Stimulated activated memory B cell treated with anti-CD40 and anti-IgM and Interleukin-4, amounts not matched to agents 10 μg/mL and 1 μg/mL and 100 μg/mL, for 72 hours (primary cell): ENCODE measurements around the gene PMM1.
"Not testable (repeated sequence)": the region's sequence is repeated elsewhere in the genome, so short reads cannot be mapped to it uniquely, and the experiment has no call there.

Experiments
- ATAC-seq: fragments of 150-1000 bp; cut with Tn5 transposase; 2 replicates; pipeline ENCODE4 v1.10.0; 2021
- H3K27ac Mint-ChIP-seq: one replicate; pipeline ENCODE4 v1.8.0; 2022; ENCODE audit warnings: mild to moderate bottlenecking, mixed read lengths
- H3K27me3 Mint-ChIP-seq: one replicate; pipeline ENCODE4 v1.8.0; 2022; ENCODE audit warnings: mixed read lengths
- H3K36me3 Mint-ChIP-seq: one replicate; pipeline ENCODE4 v1.8.0; 2022; ENCODE audit warnings: mixed read lengths
- H3K4me1 Mint-ChIP-seq: one replicate; pipeline ENCODE4 v1.8.0; 2022; ENCODE audit warnings: mixed read lengths
- H3K4me3 Mint-ChIP-seq: one replicate; pipeline ENCODE4 v1.8.0; 2022; ENCODE audit warnings: mild to moderate bottlenecking, moderate library complexity, mixed read lengths
- H3K9me3 Mint-ChIP-seq: one replicate; pipeline ENCODE4 v1.8.0; 2022; ENCODE audit warnings: mixed read lengths

PMM1 gene

DNA sequence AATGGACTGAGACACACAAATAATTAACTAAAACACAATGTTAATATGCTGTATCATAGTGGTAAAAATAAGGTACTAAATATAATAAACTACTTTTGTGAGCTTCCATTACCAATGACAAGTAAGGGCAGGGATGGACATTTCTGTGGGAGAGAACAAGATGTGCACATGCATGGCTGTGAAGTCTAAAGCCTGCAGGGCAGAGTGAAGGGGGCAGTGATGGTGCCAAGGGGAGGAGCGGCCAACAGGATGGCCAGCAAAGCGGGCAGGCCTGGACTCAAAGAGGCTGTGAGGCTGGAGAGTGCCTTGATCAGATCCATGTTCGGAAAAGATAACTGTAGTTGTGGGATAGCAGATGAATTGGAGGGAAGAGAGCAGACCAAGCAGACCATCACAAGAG, 18.7 kb upstream of the PMM1 start:
- peaks cover 66% of the 10 kb centered on the region for H3K36me3 Mint-ChIP-seq
- H3K9me3 Mint-ChIP-seq = no peaks in the 10 kb centered on the region
- H3K27me3 Mint-ChIP-seq = no peaks in the 10 kb centered on the region
- no peak overlapping the region for H3K27ac Mint-ChIP-seq
- no peak for ATAC-seq
- no peak overlapping the region for H3K4me3 Mint-ChIP-seq
- peaks cover 14% of the 10 kb centered on the region for H3K4me1 Mint-ChIP-seq

- Mint-ChIP-seq H3K27me3 (no peaks in the 10 kb centered on the region), H3K4me3 (no peak overlapping the region), H3K4me1 (peaks cover 20% of the 10 kb centered on the region), H3K36me3 (peaks cover 75% of the 10 kb centered on the region), H3K27ac (peak overlapping the region; percentile 10), H3K9me3 (no peaks in the 10 kb centered on the region)
- peak; percentile 99 for ATAC-seq
These were observed 14.3 kb upstream of the PMM1 start for GRCh38 chr22:41603873-41604332.

- peaks cover 68% of the 10 kb centered on the region for H3K36me3 Mint-ChIP-seq
- ATAC-seq = no peak
- H3K9me3 Mint-ChIP-seq = no peaks in the 10 kb centered on the region
These were observed 11.3 kb upstream of the PMM1 start for GRCh38 chr22:41600976-41601375.

DNA sequence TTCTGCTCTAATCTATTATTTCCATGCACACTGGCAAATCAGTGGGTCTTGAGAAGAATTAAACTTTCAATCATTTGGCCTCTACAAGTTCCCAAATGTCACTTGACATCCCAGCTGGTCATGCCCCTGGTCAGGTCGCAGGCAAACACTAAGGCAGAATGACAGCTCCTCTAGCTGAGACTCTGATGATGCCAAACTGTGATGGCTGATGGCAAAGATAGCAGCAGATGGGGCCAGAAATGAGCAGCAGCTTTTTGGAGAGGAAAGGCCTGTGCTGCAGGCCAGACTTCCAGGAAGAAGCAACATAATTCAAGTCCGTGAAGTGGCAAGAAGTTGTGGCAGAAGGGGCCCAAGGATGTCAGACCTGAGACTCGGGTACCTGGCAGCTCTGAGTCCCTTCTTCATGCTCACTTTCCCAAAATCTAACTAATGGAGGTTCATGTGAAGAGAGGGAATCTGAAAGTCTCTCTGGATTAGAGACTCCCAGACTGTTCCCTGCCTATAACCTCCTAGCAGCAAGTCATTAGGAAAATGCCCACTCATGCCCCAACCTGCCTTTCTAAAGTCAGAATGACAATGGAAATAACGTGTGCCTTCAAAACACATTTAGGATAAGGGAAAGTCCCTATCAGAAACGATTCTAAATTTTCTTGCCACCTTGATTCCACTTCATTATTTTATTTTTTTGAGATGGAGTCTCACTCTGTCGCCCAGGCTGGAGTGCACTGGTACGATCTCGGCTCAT, 9.4 kb upstream of the PMM1 start:
- no peak overlapping the region for H3K27ac Mint-ChIP-seq
- ATAC-seq = no peak
- no peaks in the 10 kb centered on the region for H3K9me3 Mint-ChIP-seq
- no peak overlapping the region for H3K4me3 Mint-ChIP-seq
- H3K27me3 Mint-ChIP-seq = no peaks in the 10 kb centered on the region
- H3K36me3 Mint-ChIP-seq = peaks cover 49% of the 10 kb centered on the region
- peaks cover 17% of the 10 kb centered on the region for H3K4me1 Mint-ChIP-seq

More at GRCh38 chr22:41600976-41601375, 11.3 kb upstream of the PMM1 start:
- Mint-ChIP-seq H3K27ac (no peak overlapping the region), H3K4me3 (no peak overlapping the region), H3K4me1 (peaks cover 15% of the 10 kb centered on the region), H3K27me3 (no peaks in the 10 kb centered on the region)

DNA sequence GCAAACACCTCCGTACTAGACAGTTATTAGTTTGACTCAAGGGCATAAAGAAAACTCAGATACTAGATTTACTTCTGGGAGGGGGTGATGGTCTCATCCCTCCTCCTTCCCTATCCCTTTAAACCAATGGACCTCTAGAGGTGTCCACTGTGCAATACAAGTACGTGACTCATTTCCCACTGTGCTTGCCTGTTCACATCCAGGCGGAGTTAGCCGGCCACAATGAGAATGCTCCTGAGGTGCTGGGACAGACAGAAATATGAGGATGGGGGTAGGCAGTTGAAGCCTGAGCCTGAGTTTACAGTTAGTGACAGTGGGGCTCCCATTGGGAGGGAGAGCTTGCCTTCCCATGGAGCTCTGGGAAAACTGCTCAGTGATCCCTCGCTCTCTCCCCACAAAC, 8.4 kb upstream of the PMM1 start:
- Mint-ChIP-seq H3K27me3 (no peaks in the 10 kb centered on the region), H3K4me1 (peaks cover 9% of the 10 kb centered on the region), H3K9me3 (no peaks in the 10 kb centered on the region), H3K4me3 (no peak overlapping the region), H3K27ac (no peak overlapping the region), H3K36me3 (peaks cover 47% of the 10 kb centered on the region)
- no peak for ATAC-seq

- Mint-ChIP-seq H3K4me1 (peaks cover 5% of the 10 kb centered on the region), H3K9me3 (no peaks in the 10 kb centered on the region), H3K36me3 (peaks cover 42% of the 10 kb centered on the region), H3K27me3 (no peaks in the 10 kb centered on the region), H3K27ac (no peak overlapping the region), H3K4me3 (no peak overlapping the region)
- peak; percentile 8 for ATAC-seq
These were observed 8.0 kb upstream of the PMM1 start for GRCh38 chr22:41597635-41597953.

DNA sequence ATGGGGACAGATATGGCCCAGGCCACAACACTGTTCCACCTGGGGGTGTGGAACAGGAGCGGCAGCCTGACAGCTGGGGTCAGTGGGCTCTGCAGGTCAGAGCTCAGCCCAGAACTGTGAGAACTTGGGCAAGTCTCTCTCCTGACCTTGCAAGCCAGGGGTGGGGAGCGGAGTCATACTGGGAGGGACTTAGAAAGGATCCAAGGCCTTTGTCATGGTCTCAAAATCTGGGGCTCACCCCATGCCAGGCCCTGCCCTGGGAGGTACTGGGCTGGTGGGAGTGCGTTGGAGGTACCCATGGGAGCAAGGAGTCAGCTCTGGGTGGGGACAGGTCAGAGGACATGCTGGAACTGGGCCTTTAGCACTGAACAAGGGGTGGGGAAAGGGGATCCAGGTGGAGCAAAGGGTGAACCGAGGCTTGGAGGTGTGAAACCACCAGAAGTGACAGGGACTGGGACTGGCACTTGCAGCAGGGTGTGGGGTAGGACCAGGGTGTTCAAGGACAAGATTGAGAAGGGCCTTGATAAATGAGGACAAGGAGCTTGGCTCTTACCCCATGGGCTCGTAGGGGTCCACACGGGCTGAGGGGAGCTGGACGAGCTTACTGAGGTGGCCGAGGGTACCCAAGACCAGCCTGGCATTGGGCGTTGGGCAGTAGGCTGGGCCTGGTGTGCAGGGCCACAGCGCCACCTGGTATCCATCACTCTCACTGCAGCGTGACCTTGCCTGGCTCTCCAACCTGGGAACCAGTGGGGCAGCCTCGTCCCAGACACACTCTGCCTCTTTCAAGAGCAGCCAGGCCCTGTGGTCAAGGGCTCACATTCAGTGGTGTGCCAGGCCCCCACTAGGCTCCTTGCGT, 7.4 kb upstream of the PMM1 start:
- peaks cover 36% of the 10 kb centered on the region for H3K36me3 Mint-ChIP-seq
- H3K9me3 Mint-ChIP-seq = no peaks in the 10 kb centered on the region
- peaks cover 5% of the 10 kb centered on the region for H3K4me1 Mint-ChIP-seq
- no peak overlapping the region for H3K4me3 Mint-ChIP-seq
- peak; percentile 66 for ATAC-seq
- H3K27me3 Mint-ChIP-seq = no peaks in the 10 kb centered on the region
- no peak overlapping the region for H3K27ac Mint-ChIP-seq

- Mint-ChIP-seq H3K9me3 (no peaks in the 10 kb centered on the region), H3K4me3 (no peak overlapping the region), H3K27ac (peak overlapping the region; percentile 30), H3K36me3 (peaks cover 27% of the 10 kb centered on the region), H3K27me3 (no peaks in the 10 kb centered on the region), H3K4me1 (peaks cover 5% of the 10 kb centered on the region)
- no peak for ATAC-seq
These were observed 6.1 kb upstream of the PMM1 start for GRCh38 chr22:41595703-41596102.

DNA sequence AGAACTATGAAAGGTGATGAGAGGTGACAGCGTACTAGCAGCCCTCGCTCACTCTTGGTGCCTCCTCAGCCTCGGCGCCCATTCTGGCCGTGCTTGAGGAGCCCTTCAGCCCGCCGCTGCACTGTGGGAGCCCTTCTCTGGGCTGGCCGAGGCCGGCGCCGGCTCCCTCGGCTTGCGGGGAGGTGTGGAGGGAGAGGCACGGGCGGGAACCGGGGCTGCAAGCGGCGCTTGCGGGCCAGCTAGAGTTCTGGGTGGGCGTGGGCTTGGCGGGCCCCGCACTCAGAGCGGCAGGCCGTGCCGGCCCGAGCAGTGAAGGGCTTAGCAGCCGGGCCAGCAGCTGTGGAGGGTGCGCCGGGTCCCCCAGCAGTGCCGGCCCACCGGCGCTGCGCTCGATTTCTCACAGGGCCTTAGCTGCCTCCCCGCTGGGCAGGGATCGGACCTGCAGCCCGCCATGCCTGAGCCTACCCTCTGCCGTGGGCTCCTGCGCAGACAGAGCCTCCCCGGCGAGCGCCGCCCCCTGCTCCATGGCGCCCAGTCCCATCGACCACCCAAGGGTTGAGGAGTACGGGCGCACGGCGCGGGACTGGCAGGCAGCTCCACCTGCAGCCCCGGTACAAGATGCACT, 3.8 kb upstream of the PMM1 start:
- H3K27ac Mint-ChIP-seq, H3K4me3 Mint-ChIP-seq, ATAC-seq, H3K27me3 Mint-ChIP-seq, H3K9me3 Mint-ChIP-seq: not testable (repeated sequence)
- Mint-ChIP-seq H3K36me3 (peaks cover 18% of the 10 kb centered on the region), H3K4me1 (peaks cover 17% of the 10 kb centered on the region)

DNA sequence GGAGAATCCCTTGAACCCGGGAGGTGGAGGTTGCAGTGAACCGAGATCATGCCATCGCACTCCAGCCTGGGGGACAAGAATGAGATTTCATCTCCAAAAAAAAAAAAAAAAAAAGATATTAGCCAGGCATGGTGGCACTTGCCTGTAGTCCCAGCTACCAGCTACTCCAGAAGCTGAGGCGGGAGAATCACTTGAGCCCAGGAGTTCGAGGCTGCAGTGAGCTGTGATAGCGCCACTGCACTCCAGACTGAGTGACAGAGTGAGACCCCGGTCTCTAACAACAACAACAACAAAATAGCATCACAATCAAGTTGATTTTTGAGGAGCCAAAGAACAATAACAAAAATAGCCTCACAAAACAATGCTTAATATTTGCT, 2.3 kb downstream of the PMM1 start:
- Mint-ChIP-seq H3K27me3 (no peaks in the 10 kb centered on the region), H3K4me1 (peaks cover 17% of the 10 kb centered on the region), H3K27ac (no peak overlapping the region), H3K4me3 (no peak overlapping the region), H3K36me3 (peaks cover 14% of the 10 kb centered on the region), H3K9me3 (no peaks in the 10 kb centered on the region)
- ATAC-seq = no peak

DNA sequence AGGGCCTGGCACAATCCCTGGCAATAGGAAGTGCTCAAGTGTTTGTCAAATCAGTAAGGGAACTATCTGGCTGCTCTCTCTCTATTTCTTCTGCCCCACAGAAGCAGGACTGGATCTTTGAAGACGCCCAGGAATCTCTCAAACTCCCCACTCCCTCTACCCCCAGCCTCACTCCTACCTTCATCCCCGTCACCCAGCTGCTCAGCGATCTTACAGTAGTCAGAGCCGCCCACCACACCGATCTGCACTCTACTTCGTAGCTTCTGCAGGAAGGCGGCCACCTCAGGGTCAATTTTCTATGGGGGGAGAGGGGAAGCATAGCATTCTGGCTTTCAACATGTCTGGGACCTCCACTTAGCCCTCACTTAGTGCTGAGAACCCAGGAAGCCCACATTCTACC, 3.7 kb downstream of the PMM1 start:
- no peak overlapping the region for H3K4me3 Mint-ChIP-seq
- H3K27me3 Mint-ChIP-seq = no peaks in the 10 kb centered on the region
- ATAC-seq = no peak

GRCh38 chr22:41584881-41585280, 4.8 kb downstream of the PMM1 start:
- H3K4me3 Mint-ChIP-seq = no peak overlapping the region
- no peak overlapping the region for H3K27ac Mint-ChIP-seq
- H3K27me3 Mint-ChIP-seq = no peaks in the 10 kb centered on the region
- ATAC-seq = no peak
- peaks cover 22% of the 10 kb centered on the region for H3K4me1 Mint-ChIP-seq
- no peaks in the 10 kb centered on the region for H3K9me3 Mint-ChIP-seq
- peaks cover 23% of the 10 kb centered on the region for H3K36me3 Mint-ChIP-seq

More for the DNA sequence above, 3.7 kb downstream of the PMM1 start:
- Mint-ChIP-seq H3K36me3 (peaks cover 17% of the 10 kb centered on the region), H3K9me3 (no peaks in the 10 kb centered on the region), H3K4me1 (peaks cover 17% of the 10 kb centered on the region), H3K27ac (no peak overlapping the region)

DNA sequence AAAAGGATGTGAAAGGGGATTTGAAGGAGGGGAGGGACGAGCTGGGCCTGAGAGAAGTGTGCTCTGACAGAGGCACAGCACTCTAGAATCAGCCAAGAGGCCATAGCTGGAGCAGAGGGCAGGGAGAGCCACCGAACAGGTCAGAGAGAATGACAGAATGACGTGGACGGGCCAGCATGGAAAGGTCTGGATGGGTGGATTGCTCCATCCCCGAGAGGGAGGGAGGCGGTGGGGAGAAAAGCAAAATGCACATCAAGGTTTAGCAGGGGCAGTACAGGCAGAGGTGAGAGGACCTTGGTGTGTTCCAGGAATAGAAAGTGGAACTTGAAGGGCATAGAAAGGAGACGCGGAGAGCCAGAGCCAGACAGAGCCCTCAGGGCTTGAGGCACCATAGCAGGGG, 6.9 kb downstream of the PMM1 start:
- H3K36me3 Mint-ChIP-seq = peaks cover 34% of the 10 kb centered on the region
- H3K27ac Mint-ChIP-seq = no peak overlapping the region
- H3K27me3 Mint-ChIP-seq = no peaks in the 10 kb centered on the region
- ATAC-seq = no peak
- H3K4me3 Mint-ChIP-seq = no peak overlapping the region
- H3K4me1 Mint-ChIP-seq = peaks cover 5% of the 10 kb centered on the region
- no peaks in the 10 kb centered on the region for H3K9me3 Mint-ChIP-seq

DNA sequence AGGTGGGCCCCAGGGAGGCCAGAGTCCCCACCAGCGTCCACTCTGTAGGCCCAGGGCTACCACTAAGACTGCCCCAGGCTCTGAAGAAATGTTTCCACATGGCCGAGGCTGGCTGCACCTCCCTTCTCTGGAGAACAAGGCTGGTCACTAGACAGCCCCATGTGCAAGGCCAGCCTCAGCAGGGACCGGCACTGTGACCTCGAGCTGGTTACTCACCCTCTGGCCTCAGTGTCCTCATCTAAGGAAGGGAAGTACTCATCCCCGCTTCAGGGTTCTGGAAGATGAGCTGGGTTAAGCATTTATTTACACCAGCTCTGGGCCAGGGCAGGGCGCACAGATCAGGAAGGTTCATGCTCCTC, 9.7 kb downstream of the PMM1 start:
- no peak overlapping the region for H3K27ac Mint-ChIP-seq

DNA sequence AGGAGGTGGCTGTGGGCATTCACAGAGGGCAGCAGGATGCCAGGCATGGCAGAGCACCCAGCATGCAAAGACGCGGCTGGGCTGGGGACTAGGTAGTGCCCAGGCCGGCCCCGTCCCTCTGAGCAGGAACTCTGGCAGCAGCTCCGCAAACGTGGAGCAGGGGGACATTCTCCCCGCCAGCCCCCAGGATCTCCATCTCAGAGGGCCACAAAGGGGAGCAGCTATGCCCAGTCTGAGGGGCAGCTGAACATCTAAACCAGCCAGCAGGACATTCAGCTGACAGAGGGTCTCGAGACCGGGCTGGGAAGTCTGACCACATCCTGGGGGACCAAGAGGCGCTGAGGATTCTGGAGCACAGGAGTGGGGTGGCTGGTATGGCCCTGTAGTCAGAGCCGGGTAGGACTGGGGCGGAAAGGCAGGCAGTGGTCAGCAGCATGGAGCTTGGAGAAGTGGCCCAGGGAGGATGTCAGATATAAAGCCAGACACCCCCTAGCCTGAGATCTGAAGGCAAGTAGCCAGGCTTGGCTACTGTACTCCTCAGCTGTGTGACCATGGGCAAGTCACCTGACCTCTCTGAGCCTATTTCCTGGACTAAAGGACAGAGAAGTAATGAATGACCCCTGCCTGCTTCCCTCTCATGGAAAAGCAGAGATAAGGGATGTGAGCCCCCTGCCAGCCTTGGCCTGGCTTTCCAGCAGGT, 10.2 kb downstream of the PMM1 start:
- Mint-ChIP-seq H3K9me3 (no peaks in the 10 kb centered on the region), H3K4me3 (no peak overlapping the region), H3K36me3 (peaks cover 46% of the 10 kb centered on the region), H3K4me1 (peaks cover 5% of the 10 kb centered on the region), H3K27me3 (no peaks in the 10 kb centered on the region), H3K27ac (no peak overlapping the region)
- ATAC-seq = no peak

More for the DNA sequence above, 9.7 kb downstream of the PMM1 start:
- ATAC-seq = no peak
- H3K4me3 Mint-ChIP-seq = no peak overlapping the region
- no peaks in the 10 kb centered on the region for H3K9me3 Mint-ChIP-seq
- H3K36me3 Mint-ChIP-seq = peaks cover 51% of the 10 kb centered on the region
- peaks cover 5% of the 10 kb centered on the region for H3K4me1 Mint-ChIP-seq
- H3K27me3 Mint-ChIP-seq = no peaks in the 10 kb centered on the region
